Heart left ventricle (tissue), 13 donors: ENCODE results near the gene DCLK1.

ENCODE experiments used
- POLR2A ChIP-seq, 2 donors: fragments of 450-650 bp; IDR thresholded peaks; one replicate each; pipeline ENCODE4 v1.6.1; 2017; ENCODE audit warnings: antibody characterized with exemption in 2 of 2, mild to moderate bottlenecking in 2 of 2, moderate library complexity in 2 of 2
- TF ChIP-seq, protein P1 (sequence below), 12 donors: fragments of 200-600 bp; sonication (generic) in 4 of 12; IDR thresholded peaks; one replicate each; pipeline versions ENCODE4 v1.5.0 to v1.8.0; 2018 to 2022; ENCODE audit warnings: antibody characterized with exemption in 12 of 12, mild to moderate bottlenecking in 5 of 12
- donor health status: ischemic (EF 13 %, LVEDD 7.1; RV severe dilation, severe dysfunction).
- donor health status: DM: no; HTN: yes; CAD: no.
- donor health status: DM: no; HTN: no; CAD: no.
- donor health status: ischemic (EF 25% LVEDD 6.9; RV normal size, moderate dysfunction).
- donor health status: ischemic (EF 25% LVEDD 5.7; RV mildly dilated, moderate dysfunction).
- donor health status: ischemic (EF 35%, LVEDD 5.7; RV mildly dilated, moderate dysfunction).
- donor health status: nonischemic (EF 11% LVEDD 7.7; RV severe dilation, severe dysfunction).
- donor health status: DM: yes; HTN: yes; CAD: no.
- donor health status: PGD.
- donor health status: ischemic (EF 29% LVEDD 5.4; RV normal size, mild dysfunction).
- donor health status: nonischemic (EF 23%, LVEDD 6.1; RV moderate dilation, normal function).

DNA sequence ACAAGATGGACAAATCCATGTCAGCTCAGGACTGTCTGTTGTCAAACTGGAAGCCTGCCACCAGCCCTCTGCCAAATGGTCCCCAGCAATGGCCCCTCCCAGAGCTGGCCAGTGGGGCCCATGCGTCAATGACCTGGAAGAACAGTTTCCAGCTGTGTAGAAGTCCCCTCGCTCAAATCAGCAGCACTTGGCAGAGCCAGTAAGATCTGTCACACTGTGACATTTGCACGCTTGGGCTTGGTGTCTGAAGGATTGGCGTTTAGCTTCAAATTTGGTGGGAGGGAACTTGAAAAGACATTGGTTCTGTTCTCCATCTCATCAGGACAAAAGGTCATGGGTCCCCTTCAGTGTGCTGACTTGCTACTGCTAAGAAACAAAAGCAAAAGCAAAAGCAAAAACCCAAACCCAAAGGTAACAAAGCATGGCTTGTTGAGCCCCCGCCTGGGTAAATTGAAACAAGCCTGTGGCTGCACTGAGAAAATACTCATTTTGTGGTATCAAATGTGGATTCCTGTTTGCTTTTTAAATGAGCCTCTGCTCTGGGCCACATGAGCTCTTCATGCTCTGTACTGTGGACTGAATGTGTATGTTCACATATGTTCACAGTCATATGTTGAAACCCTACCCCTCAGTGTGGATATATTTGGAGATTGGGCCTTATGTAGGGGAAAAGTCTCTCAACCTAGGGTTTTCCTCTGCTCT lies 401.1 kb downstream of the DCLK1 start:
- no peak for TF ChIP-seq POLR2A (IDR thresholded peaks at IDR 0.05)
- TF ChIP-seq, protein P1, sequence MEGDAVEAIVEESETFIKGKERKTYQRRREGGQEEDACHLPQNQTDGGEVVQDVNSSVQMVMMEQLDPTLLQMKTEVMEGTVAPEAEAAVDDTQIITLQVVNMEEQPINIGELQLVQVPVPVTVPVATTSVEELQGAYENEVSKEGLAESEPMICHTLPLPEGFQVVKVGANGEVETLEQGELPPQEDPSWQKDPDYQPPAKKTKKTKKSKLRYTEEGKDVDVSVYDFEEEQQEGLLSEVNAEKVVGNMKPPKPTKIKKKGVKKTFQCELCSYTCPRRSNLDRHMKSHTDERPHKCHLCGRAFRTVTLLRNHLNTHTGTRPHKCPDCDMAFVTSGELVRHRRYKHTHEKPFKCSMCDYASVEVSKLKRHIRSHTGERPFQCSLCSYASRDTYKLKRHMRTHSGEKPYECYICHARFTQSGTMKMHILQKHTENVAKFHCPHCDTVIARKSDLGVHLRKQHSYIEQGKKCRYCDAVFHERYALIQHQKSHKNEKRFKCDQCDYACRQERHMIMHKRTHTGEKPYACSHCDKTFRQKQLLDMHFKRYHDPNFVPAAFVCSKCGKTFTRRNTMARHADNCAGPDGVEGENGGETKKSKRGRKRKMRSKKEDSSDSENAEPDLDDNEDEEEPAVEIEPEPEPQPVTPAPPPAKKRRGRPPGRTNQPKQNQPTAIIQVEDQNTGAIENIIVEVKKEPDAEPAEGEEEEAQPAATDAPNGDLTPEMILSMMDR (IDR thresholded peaks at IDR 0.05): no peak
